ENCODE measurements around the gene SLC37A1. TPM values are rescaled to one million over a fixed set of nuclear protein-coding genes. Genes with fewer than 3 reads are reported as not detected.

The SLC37A1 gene
- total and polyA plus RNA-seq, 9 of the 15 experiments (the other 6 are each of a cell fraction or from before 2014, with no cell fraction given) = 0.06 to 3.4 (median 0.40) TPM

GRCh38 chr21:42513985-42514882 is 582 bp downstream of the SLC37A1 start (continued):
- TF ChIP-seq ARID4B (CRISPR knock-in tag; IDR thresholded peaks at IDR 0.05) = no peak
- no peak for TF ChIP-seq ZNF644 (tag; IDR thresholded peaks at IDR 0.05; ENCODE audit: low read depth)
- no peak for TF ChIP-seq BMI1 (IDR thresholded peaks at IDR 0.05; ENCODE audit: low read length)
- TF ChIP-seq ZNF398 (CRISPR knock-in tag; IDR thresholded peaks at IDR 0.05) = no peak
- no peak for TF ChIP-seq CREB3 (tag; conservative IDR thresholded peaks at IDR 0.05; ENCODE audit: low read depth)
- TF ChIP-seq CHD7 (IDR thresholded peaks at IDR 0.05; ENCODE audit: low read depth, low read length) = no peak

Data from K562 (cell line).